ENCODE measurements around the gene VENTX.

DNA sequence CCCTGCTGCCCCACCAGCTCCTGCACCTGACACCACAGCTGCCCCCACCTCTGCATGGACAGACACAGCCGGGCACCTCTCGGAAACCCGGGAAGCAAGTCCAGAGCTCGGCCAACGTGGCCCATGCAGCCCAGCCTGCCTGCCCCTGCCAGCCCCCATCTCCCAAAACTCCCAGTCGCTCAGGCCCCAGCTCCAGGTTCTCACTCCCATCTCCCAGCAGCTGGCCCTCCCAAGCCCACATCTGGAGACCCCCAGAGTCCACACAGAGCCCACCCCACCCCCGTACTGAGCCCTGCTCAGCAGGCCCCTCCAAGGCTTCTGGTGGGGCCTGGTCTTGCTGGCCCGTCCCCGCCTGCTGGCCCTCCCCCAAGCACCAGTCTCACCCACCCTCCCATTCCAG, 39.9 kb upstream of the VENTX start:
- no peak for TF ChIP-seq SNAI2 (CRISPR knock-in tag; IDR thresholded peaks at IDR 0.05)
- no peak for TF ChIP-seq PPARA (CRISPR knock-in tag; IDR thresholded peaks at IDR 0.05; ENCODE audit: borderline replicate concordance)
- no peak for TF ChIP-seq ZNF8 (CRISPR knock-in tag; IDR thresholded peaks at IDR 0.05)
- TF ChIP-seq, protein P1, sequence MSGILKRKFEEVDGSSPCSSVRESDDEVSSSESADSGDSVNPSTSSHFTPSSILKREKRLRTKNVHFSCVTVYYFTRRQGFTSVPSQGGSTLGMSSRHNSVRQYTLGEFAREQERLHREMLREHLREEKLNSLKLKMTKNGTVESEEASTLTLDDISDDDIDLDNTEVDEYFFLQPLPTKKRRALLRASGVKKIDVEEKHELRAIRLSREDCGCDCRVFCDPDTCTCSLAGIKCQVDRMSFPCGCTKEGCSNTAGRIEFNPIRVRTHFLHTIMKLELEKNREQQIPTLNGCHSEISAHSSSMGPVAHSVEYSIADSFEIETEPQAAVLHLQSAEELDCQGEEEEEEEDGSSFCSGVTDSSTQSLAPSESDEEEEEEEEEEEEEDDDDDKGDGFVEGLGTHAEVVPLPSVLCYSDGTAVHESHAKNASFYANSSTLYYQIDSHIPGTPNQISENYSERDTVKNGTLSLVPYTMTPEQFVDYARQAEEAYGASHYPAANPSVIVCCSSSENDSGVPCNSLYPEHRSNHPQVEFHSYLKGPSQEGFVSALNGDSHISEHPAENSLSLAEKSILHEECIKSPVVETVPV (CRISPR knock-in tag; IDR thresholded peaks at IDR 0.05): no peak
- TF ChIP-seq, protein P2, sequence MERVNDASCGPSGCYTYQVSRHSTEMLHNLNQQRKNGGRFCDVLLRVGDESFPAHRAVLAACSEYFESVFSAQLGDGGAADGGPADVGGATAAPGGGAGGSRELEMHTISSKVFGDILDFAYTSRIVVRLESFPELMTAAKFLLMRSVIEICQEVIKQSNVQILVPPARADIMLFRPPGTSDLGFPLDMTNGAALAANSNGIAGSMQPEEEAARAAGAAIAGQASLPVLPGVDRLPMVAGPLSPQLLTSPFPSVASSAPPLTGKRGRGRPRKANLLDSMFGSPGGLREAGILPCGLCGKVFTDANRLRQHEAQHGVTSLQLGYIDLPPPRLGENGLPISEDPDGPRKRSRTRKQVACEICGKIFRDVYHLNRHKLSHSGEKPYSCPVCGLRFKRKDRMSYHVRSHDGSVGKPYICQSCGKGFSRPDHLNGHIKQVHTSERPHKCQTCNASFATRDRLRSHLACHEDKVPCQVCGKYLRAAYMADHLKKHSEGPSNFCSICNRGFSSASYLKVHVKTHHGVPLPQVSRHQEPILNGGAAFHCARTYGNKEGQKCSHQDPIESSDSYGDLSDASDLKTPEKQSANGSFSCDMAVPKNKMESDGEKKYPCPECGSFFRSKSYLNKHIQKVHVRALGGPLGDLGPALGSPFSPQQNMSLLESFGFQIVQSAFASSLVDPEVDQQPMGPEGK (CRISPR knock-in tag; IDR thresholded peaks at IDR 0.05; ENCODE audit: borderline replicate concordance): no peak
- no peak for TF ChIP-seq CREB5 (CRISPR knock-in tag; IDR thresholded peaks at IDR 0.05; ENCODE audit: low read depth)
- no peak for TF ChIP-seq ZNF70 (CRISPR knock-in tag; IDR thresholded peaks at IDR 0.05)
- TF ChIP-seq, protein P3, sequence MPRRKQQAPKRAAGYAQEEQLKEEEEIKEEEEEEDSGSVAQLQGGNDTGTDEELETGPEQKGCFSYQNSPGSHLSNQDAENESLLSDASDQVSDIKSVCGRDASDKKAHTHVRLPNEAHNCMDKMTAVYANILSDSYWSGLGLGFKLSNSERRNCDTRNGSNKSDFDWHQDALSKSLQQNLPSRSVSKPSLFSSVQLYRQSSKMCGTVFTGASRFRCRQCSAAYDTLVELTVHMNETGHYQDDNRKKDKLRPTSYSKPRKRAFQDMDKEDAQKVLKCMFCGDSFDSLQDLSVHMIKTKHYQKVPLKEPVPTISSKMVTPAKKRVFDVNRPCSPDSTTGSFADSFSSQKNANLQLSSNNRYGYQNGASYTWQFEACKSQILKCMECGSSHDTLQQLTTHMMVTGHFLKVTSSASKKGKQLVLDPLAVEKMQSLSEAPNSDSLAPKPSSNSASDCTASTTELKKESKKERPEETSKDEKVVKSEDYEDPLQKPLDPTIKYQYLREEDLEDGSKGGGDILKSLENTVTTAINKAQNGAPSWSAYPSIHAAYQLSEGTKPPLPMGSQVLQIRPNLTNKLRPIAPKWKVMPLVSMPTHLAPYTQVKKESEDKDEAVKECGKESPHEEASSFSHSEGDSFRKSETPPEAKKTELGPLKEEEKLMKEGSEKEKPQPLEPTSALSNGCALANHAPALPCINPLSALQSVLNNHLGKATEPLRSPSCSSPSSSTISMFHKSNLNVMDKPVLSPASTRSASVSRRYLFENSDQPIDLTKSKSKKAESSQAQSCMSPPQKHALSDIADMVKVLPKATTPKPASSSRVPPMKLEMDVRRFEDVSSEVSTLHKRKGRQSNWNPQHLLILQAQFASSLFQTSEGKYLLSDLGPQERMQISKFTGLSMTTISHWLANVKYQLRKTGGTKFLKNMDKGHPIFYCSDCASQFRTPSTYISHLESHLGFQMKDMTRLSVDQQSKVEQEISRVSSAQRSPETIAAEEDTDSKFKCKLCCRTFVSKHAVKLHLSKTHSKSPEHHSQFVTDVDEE (CRISPR knock-in tag; IDR thresholded peaks at IDR 0.05): no peak
- no peak for TF ChIP-seq ZFP30 (CRISPR knock-in tag; IDR thresholded peaks at IDR 0.05)

Data from SK-N-SH treated with all-trans-retinoic acid at 6 μM for 48 hours (cell line).